Osteocyte (in vitro differentiated cells): ENCODE results near the gene CHRM4. TPM values are rescaled to one million over a fixed set of nuclear protein-coding genes. Genes with fewer than 3 reads are reported as not detected.
"Not testable (repeated sequence)": the region's sequence is repeated elsewhere in the genome, so short reads cannot be mapped to it uniquely, and the experiment has no call there.

ENCODE experiments used
- DNase-seq: peaks from one replicate; pipeline ENCODE4 v3.0.0; 2021; ENCODE audit warnings: mixed read lengths; ENCODE audit not compliant: unreplicated experiment; ENCODE audit errors: extremely low spot score
- H3K27ac Mint-ChIP-seq: one replicate; pipeline ENCODE4 v1.8.0; 2021; ENCODE audit warnings: mild to moderate bottlenecking, mixed read lengths; ENCODE audit not compliant: unreplicated experiment
- H3K27me3 Mint-ChIP-seq: one replicate; pipeline ENCODE4 v1.8.0; 2021; ENCODE audit warnings: mixed read lengths; ENCODE audit not compliant: unreplicated experiment
- H3K36me3 Mint-ChIP-seq: one replicate; pipeline ENCODE4 v1.8.0; 2021; ENCODE audit warnings: mixed read lengths; ENCODE audit not compliant: unreplicated experiment
- H3K4me1 Mint-ChIP-seq: one replicate; pipeline ENCODE4 v1.8.0; 2021; ENCODE audit warnings: mixed read lengths; ENCODE audit not compliant: unreplicated experiment
- H3K4me3 Mint-ChIP-seq: one replicate; pipeline ENCODE4 v1.8.0; 2021; ENCODE audit warnings: mild to moderate bottlenecking, moderate library complexity, mixed read lengths; ENCODE audit not compliant: unreplicated experiment
- H3K9me3 Mint-ChIP-seq: one replicate; pipeline ENCODE4 v1.8.0; 2021; ENCODE audit warnings: mixed read lengths; ENCODE audit not compliant: unreplicated experiment
- total RNA-seq: library from RNA; stranded (reverse); gene quantifications from 2 replicates; pipeline ENCODE4 v1.2.1, GENCODE V29; 2021
- TF ChIP-seq, protein P1 (sequence below): fragments of 200-600 bp; sonication (generic); IDR thresholded peaks from 2 replicates; pipeline ENCODE4 v1.5.0; 2021; ENCODE audit warnings: antibody characterized with exemption, mild to moderate bottlenecking, moderate library complexity

Gene CHRM4
- total RNA-seq, 1 donor from 2014 or later = 0.21 TPM

DNA sequence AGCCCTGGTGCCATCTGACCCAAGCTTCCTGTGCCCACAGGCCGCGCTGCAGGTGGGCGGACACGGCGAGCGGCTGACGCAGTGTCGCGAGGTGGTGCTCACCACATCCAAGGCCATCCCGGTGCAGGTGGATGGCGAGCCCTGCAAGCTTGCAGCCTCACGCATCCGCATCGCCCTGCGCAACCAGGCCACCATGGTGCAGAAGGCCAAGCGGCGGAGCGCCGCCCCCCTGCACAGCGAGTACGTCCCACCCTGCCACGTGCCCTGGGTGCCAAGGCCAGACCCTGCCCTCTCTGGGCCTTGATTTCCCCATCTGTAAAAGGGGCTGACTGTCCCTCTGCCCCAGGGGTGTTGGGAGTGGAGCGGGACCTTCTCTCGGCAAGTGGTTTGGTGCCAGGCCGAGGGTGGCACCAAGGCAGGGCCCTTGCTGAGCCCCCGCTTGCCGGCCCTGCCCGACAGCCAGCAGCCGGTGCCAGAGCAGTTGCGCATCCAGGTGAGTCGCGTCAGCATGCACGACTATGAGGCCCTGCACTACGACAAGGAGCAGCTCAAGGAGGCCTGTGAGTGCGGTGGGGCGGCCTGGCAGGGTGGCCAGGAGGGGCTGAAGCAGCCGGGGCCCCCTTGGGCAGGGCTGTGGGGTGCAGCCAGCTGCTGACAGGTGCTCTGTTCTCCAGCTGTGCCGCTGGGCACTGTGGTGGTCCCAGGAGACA lies 16.0 kb downstream of the CHRM4 start:
- TF ChIP-seq, protein P1, sequence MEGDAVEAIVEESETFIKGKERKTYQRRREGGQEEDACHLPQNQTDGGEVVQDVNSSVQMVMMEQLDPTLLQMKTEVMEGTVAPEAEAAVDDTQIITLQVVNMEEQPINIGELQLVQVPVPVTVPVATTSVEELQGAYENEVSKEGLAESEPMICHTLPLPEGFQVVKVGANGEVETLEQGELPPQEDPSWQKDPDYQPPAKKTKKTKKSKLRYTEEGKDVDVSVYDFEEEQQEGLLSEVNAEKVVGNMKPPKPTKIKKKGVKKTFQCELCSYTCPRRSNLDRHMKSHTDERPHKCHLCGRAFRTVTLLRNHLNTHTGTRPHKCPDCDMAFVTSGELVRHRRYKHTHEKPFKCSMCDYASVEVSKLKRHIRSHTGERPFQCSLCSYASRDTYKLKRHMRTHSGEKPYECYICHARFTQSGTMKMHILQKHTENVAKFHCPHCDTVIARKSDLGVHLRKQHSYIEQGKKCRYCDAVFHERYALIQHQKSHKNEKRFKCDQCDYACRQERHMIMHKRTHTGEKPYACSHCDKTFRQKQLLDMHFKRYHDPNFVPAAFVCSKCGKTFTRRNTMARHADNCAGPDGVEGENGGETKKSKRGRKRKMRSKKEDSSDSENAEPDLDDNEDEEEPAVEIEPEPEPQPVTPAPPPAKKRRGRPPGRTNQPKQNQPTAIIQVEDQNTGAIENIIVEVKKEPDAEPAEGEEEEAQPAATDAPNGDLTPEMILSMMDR = no peak
- H3K36me3 Mint-ChIP-seq = peaks cover 17% of the 10 kb centered on the region
- no peak overlapping the region for H3K4me3 Mint-ChIP-seq
- H3K27me3 Mint-ChIP-seq = no peaks in the 10 kb centered on the region
- H3K9me3 Mint-ChIP-seq = no peaks in the 10 kb centered on the region
- peaks cover 3% of the 10 kb centered on the region for H3K4me1 Mint-ChIP-seq
- no peak overlapping the region for H3K27ac Mint-ChIP-seq
- DNase-seq = no peak

DNA sequence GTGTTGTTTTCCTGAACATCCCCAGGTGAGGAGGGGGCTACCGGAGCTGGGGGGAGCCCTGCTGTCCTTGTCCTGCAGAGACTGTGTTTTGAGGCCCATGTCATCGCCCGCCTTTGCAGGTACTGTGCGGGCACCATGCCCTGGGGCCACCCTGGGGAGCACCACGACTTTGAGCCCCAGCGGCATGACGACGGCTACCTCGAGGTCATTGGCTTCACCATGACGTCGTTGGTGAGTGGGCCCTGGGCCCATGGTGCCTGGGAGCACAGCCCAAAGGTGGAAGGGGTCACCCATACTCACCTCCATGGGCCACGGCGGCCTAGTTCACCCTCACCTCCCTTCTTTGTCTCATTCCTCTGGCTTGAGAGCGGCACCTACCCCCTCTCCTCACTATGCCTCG lies 16.8 kb downstream of the CHRM4 start:
- Mint-ChIP-seq H3K27ac (no peak overlapping the region), H3K36me3 (peaks cover 17% of the 10 kb centered on the region), H3K4me3 (no peak overlapping the region), H3K27me3 (no peaks in the 10 kb centered on the region), H3K9me3 (no peaks in the 10 kb centered on the region), H3K4me1 (peaks cover 2% of the 10 kb centered on the region)
- TF ChIP-seq, protein P1 = no peak
- no peak for DNase-seq

DNA sequence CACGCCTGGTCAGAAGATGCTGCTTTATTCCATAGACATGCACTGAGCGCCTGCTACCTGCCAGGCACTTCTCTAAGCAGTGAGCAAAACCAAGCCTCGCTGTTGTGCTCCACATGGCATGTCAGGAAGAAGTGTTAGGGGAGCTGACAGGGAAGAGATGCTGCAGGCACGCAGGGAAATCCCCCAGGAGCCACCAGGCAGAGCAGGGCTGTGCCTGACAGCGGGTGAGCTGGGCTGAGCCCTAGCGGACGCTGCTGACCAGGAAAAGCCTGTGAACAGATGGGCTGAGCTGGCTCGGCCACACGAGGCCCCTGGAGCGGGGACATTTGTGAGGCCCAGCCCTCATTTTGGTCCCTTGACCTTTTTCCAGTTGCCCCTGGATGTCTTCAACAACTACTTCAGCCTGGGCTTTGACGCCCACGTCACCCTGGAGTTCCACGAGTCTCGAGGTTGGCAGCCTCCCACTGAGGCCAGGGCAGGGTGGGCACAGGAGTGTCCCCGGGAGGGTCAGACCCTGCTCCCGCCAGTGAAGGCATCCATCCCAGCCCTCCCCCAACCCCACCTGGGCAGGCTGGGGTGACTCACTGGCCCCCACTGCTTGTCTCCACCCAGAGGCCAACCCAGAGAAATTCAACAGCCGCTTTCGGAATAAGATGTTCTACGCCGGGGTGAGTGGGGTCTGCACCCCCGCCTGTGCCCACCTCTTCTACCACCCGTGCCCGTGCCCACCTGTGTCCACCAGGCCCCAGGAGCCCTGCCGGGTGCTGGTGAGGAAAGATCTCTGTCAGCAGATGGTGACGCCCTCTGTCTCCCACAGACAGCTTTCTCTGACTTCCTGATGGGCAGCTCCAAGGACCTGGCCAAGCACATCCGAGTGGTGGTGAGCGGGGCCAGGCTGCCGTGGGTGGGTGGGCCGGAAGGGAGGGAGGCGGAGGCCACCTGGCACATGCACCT lies 17.5 kb downstream of the CHRM4 start:
- H3K27ac Mint-ChIP-seq = no peak overlapping the region
- H3K27me3 Mint-ChIP-seq = no peaks in the 10 kb centered on the region
- no peaks in the 10 kb centered on the region for H3K9me3 Mint-ChIP-seq
- peaks cover 17% of the 10 kb centered on the region for H3K36me3 Mint-ChIP-seq
- no peak overlapping the region for H3K4me3 Mint-ChIP-seq
- peaks cover 8% of the 10 kb centered on the region for H3K4me1 Mint-ChIP-seq
- DNase-seq = no peak
- TF ChIP-seq, protein P1 = no peak

DNA sequence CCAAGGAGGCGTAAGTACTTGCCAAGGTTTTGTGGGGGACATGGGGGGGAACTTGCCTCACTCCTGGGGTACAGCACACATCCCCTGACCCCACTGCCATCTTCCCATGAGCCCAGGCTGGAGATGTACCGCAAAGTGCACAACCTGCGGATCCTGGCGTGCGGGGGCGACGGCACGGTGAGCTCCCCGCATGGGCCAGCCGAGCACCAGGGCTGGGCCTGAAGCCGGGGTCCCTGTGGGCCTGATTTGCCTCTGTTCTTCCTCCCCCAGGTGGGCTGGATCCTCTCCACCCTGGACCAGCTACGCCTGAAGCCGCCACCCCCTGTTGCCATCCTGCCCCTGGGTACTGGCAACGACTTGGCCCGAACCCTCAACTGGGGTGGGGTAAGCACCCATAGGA lies 19.1 kb downstream of the CHRM4 start:
- not testable (repeated sequence) for DNase-seq, H3K9me3 Mint-ChIP-seq, H3K27ac Mint-ChIP-seq, H3K27me3 Mint-ChIP-seq, H3K4me3 Mint-ChIP-seq
- peaks cover 13% of the 10 kb centered on the region for H3K36me3 Mint-ChIP-seq
- H3K4me1 Mint-ChIP-seq = peaks cover 17% of the 10 kb centered on the region

DNA sequence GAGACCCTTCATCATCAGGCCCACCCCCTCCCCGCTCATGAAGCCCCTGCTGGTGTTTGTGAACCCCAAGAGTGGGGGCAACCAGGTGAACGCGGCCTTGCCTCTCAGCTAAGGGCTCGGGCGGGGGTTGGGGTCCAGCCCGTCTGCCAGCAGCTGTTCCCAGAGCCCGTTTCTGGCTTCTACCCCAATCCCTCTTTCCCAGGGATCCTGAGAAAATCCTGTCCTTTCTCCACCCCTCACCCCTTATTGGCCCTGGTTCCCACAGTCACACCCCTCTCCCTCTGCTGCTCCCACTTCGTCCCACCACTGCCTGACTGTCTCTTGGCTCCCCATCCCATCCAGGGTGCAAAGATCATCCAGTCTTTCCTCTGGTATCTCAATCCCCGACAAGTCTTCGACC lies 19.5 kb downstream of the CHRM4 start:
- Mint-ChIP-seq H3K27me3 (no peaks in the 10 kb centered on the region), H3K36me3 (peaks cover 10% of the 10 kb centered on the region), H3K27ac (no peak overlapping the region), H3K4me1 (peaks cover 21% of the 10 kb centered on the region), H3K9me3 (no peaks in the 10 kb centered on the region), H3K4me3 (no peak overlapping the region)
- DNase-seq = no peak
- TF ChIP-seq, protein P1 = no peak

DNA sequence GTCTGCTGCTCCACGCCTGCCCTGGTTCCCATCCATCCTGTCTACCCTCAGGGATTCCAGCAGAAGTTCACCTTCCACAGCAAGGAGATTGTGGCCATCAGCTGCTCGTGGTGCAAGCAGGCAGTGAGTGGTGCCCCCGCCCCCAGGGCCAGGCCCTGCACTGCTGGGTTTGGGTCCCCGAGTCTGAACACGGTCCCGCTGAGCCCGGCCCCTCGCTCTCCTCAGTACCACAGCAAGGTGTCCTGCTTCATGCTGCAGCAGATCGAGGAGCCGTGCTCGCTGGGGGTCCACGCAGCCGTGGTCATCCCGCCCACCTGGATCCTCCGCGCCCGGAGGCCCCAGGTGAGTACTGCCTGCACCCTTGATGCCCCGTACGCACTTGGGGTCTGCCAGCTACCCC lies 20.3 kb downstream of the CHRM4 start:
- H3K4me3 Mint-ChIP-seq, H3K27me3 Mint-ChIP-seq, H3K27ac Mint-ChIP-seq, DNase-seq, H3K36me3 Mint-ChIP-seq, H3K9me3 Mint-ChIP-seq: not testable (repeated sequence)
- H3K4me1 Mint-ChIP-seq = peaks cover 24% of the 10 kb centered on the region
